ENCODE results near the gene ZPR1.
"Not testable (repeated sequence)": the region's sequence is repeated elsewhere in the genome, so short reads cannot be mapped to it uniquely, and the experiment has no call there.

Gene ZPR1, protein sequence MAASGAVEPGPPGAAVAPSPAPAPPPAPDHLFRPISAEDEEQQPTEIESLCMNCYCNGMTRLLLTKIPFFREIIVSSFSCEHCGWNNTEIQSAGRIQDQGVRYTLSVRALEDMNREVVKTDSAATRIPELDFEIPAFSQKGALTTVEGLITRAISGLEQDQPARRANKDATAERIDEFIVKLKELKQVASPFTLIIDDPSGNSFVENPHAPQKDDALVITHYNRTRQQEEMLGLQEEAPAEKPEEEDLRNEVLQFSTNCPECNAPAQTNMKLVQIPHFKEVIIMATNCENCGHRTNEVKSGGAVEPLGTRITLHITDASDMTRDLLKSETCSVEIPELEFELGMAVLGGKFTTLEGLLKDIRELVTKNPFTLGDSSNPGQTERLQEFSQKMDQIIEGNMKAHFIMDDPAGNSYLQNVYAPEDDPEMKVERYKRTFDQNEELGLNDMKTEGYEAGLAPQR

DNA sequence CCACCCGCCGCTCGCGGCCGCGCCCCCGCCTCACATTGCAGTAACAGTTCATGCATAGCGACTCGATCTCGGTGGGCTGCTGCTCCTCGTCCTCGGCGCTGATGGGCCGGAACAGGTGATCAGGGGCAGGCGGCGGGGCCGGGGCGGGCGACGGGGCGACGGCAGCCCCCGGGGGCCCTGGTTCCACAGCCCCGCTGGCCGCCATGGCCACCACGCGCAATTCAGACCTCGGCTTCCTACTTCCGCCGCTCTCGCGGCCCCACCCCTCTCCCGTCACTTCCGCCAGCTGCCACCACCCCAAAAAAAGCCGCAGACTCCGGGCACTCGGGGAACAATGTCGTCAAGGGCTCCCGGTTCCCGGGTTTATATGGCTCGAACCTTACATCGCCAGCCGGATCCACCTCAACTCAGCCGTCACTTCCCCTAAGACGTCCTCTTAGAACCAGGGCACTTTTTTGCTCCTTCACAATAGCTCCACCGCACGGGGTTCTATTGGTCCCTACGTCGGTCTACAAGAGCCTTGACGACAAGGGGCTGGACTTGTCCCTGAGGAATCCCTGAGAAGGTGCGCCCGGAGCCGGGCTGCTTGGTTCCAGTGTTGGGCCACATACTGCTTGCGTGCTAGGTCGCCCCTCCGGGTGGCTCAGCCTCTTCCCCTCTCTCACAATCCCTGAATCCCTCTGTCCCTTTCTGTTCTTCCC lies at the start of gene ZPR1:
Gene ZPR1, minus strand, starts transcription at position 238 of the 701 bp plus-strand sequence. Its CDS starts 33 bp downstream, at position 205.
- DNase-seq (ENCODE audit: low read depth): peak; percentile 58

DNA sequence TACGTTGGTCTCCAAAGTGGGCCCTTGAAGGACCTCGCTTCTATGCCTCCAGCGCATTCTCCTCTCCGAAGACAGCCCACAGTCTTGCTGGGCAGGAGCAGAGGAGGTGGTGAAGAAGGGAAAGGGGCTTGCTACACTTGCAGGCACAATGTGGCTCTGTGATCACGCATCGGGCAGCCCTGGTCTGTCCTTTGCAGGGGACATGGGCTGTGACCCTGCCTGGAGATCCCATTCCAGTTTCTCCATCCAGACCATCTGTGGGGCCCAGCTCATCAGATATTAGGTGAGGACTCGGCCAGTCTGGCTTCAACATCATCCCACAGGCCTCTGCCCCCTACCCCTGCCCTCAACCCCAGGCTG lies 48.8 kb upstream of the ZPR1 start:
- no peak for DNase-seq (ENCODE audit: low read depth)

DNA sequence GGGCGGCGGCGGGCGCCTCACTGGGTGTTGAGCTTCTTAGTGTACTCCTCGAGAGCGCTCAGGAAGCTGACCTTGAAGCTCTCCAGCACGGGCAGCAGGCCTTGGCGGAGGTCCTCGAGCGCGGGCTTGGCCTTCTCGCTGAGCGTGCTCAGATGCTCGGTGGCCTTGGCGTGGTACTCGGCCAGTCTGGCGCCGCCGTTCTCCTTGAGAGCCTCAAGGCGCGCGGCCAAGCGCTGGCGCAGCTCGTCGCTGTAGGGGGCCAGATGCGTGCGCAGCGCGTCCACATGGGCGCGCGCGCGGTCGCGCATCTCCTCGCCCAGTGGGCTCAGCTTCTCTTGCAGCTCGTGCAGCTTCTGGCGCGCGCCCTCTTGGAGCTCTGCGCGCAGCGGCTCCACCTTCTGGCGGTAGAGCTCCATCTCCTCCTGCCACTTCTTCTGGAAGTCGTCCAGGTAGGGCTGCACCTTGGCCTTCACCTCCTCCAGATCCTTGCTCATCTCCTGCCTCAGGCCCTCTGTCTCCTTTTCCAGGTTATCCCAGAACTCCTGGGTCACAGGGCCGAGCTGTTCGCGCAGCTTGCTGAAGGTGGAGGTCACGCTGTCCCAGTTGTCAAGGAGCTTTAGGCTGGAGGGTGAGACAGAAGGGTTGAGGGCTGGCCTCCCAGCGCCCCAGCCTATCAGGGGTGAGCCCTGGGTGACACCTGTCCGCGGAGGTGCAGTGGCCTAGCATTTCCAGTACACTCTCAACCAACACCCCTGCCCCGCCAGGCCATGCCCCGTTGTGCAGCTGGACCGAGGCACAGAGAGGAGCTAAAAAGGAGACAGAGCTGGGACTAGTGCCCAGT lies 48.2 kb upstream of the ZPR1 start:
- DNase-seq (ENCODE audit: low read depth): peak; percentile 96

DNA sequence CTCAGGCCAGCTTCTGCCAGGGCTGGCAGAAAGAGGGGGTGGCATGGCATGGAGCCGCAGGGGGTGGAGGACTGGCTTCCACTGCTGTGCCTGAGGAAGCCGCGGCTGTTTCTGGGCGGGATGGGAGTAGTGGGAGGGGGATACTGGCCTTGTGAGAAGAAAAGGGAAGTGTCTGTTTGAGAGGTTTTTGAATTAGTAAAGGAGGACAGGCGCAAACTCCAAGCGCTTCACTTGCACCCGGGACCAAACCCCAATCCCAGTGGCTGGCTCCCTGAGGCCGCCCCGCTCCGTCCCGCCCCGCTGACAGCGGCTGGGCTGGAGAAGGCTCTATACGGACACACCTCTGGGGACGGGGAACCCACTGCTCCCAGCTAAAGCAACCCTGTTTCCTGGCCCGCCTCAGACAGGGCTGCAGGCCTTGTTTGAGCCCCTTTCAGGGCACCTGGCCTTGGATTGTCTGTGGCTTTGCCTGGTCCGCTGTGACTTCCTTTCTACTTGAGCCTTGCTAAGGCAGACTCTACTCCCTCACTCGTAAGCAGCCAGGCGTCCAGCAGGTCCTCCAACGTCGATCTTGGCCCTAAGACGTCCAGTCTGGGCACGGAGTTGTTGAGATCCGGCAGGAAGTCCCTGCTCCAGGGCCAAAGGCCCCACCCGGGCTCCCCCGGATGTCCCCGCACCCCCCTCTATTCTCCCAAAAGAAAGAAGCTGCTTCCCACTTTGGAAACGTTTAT lies 47.4 kb upstream of the ZPR1 start:
- no peak for DNase-seq (ENCODE audit: low read depth)

DNA sequence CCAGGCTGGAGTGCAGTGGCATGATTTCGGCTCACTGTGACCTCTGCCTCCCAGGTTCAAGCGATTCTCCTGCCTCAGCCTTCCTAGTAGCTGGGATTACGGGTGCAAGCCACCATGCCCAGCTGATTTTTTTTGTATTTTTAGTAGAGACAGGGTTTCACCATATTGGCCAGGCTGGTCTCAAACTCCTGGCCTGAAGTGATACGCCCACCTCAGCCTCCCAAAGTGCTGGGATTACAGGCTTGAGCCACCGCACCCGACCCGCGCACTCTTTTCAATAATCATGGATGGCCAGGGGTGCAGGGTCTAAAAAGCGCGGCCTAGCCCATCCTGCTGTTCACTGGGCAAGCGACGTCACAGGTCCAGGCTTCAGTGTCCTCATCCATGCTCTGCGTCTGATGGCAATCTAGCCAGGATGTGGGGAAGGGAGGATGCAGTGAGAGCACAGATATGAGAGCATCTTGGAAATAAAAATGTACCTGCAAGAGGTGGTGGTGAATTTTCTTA lies 46.8 kb upstream of the ZPR1 start:
- not testable (repeated sequence) for DNase-seq (ENCODE audit: low read depth)

DNA sequence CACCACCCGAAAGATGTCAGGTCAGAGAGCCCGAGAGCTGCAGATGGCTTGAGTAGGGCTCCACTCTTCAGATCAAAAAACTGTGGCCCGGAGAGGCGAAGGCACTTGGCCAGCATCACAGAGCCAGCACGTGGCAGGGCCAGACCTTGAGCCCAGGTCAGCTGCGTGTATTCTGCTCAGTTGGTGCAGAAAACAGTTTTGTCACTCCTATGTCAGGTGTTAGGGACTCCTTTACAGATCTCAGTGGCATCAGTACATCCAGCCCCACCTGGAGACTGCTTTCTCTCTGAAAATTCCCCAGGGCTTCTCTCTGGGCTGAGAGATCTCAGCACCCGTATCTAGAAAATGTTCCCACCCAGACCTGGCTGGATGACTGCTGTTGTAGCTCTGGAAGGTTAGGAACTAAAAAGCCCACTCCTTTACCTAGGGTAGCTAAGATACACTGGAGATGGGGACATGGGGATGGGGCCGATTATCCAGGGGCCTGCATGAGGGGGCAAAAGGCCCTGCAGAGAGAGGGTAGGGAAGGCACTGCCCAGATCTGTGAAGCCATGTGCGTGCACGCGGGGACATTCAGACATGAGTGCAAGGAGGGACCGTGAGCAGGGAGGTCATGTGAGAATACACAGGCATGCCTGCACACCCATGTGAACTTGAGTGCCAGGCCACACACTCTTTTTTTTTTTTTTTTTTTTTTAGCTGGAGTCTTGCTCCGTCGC lies 46.2 kb upstream of the ZPR1 start:
- no peak for DNase-seq (ENCODE audit: low read depth)

DNA sequence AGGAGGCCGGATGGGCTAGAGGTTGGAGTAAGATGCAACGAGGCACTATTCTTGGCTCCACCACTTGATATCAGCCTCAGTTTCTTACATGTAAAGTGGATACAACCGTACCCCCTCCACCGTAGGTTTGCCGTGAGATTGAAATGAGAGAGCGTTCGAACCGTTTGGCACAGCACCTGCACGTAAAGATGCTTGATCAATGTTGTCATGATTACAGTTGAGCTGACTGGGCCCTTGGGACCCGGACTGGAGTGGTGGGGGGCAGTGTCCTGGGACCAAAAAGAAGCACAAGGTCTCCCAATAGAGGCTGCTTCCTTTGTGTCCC lies 45.6 kb upstream of the ZPR1 start:
- DNase-seq (ENCODE audit: low read depth): no peak

DNA sequence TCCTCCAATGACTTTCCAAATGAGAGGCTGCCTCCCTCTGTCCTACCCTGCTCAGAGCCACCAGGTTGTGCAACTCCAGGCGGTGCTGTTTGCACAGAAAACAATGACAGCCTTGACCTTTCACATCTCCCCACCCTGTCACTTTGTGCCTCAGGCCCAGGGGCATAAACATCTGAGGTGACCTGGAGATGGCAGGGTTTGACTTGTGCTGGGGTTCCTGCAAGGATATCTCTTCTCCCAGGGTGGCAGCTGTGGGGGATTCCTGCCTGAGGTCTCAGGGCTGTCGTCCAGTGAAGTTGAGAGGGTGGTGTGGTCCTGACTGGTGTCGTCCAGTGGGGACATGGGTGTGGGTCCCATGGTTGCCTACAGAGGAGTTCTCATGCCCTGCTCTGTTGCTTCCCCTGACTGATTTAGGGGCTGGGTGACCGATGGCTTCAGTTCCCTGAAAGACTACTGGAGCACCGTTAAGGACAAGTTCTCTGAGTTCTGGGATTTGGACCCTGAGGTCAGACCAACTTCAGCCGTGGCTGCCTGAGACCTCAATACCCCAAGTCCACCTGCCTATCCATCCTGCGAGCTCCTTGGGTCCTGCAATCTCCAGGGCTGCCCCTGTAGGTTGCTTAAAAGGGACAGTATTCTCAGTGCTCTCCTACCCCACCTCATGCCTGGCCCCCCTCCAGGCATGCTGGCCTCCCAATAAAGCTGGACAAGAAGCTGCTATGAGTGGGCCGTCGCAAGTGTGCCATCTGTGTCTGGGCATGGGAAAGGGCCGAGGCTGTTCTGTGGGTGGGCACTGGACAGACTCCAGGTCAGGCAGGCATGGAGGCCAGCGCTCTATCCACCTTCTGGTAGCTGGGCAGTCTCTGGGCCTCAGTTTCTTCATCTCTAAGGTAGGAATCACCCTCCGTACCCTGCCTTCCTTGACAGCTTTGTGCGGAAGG lies 44.8 kb upstream of the ZPR1 start:
- DNase-seq (ENCODE audit: low read depth): no peak

DNA sequence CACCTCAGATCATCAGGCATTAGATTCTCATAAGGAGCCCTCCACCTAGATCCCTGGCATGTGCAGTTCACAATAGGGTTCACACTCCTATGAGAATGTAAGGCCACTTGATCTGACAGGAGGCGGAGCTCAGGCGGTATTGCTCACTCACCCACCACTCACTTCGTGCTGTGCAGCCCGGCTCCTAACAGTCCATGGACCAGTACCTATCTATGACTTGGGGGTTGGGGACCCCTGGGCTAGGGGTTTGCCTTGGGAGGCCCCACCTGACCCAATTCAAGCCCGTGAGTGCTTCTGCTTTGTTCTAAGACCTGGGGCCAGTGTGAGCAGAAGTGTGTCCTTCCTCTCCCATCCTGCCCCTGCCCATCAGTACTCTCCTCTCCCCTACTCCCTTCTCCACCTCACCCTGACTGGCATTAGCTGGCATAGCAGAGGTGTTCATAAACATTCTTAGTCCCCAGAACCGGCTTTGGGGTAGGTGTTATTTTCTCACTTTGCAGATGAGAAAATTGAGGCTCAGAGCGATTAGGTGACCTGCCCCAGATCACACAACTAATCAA lies 44.0 kb upstream of the ZPR1 start:
- no peak for DNase-seq (ENCODE audit: low read depth)

DNA sequence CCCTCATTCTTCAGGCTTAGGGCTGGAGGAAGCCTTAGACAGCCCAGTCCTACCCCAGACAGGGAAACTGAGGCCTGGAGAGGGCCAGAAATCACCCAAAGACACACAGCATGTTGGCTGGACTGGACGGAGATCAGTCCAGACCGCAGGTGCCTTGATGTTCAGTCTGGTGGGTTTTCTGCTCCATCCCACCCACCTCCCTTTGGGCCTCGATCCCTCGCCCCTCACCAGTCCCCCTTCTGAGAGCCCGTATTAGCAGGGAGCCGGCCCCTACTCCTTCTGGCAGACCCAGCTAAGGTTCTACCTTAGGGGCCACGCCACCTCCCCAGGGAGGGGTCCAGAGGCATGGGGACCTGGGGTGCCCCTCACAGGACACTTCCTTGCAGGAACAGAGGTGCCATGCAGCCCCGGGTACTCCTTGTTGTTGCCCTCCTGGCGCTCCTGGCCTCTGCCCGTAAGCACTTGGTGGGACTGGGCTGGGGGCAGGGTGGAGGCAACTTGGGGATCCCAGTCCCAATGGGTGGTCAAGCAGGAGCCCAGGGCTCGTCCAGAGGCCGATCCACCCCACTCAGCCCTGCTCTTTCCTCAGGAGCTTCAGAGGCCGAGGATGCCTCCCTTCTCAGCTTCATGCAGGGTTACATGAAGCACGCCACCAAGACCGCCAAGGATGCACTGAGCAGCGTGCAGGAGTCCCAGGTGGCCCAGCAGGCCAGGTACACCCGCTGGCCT lies 42.5 kb upstream of the ZPR1 start:
- DNase-seq (ENCODE audit: low read depth): no peak

DNA sequence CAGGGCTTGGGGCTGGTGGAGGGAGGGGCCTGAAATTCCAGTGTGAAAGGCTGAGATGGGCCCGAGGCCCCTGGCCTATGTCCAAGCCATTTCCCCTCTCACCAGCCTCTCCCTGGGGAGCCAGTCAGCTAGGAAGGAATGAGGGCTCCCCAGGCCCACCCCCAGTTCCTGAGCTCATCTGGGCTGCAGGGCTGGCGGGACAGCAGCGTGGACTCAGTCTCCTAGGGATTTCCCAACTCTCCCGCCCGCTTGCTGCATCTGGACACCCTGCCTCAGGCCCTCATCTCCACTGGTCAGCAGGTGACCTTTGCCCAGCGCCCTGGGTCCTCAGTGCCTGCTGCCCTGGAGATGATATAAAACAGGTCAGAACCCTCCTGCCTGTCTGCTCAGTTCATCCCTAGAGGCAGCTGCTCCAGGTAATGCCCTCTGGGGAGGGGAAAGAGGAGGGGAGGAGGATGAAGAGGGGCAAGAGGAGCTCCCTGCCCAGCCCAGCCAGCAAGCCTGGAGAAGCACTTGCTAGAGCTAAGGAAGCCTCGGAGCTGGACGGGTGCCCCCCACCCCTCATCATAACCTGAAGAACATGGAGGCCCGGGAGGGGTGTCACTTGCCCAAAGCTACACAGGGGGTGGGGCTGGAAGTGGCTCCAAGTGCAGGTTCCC lies 41.8 kb upstream of the ZPR1 start, which contains the start of gene APOC3:
Gene APOC3, plus strand, starts transcription at position 383 of the 659 bp plus-strand sequence. CDS start 676 bp downstream, outside the sequence.
- DNase-seq (ENCODE audit: low read depth): peak; percentile 33

DNA sequence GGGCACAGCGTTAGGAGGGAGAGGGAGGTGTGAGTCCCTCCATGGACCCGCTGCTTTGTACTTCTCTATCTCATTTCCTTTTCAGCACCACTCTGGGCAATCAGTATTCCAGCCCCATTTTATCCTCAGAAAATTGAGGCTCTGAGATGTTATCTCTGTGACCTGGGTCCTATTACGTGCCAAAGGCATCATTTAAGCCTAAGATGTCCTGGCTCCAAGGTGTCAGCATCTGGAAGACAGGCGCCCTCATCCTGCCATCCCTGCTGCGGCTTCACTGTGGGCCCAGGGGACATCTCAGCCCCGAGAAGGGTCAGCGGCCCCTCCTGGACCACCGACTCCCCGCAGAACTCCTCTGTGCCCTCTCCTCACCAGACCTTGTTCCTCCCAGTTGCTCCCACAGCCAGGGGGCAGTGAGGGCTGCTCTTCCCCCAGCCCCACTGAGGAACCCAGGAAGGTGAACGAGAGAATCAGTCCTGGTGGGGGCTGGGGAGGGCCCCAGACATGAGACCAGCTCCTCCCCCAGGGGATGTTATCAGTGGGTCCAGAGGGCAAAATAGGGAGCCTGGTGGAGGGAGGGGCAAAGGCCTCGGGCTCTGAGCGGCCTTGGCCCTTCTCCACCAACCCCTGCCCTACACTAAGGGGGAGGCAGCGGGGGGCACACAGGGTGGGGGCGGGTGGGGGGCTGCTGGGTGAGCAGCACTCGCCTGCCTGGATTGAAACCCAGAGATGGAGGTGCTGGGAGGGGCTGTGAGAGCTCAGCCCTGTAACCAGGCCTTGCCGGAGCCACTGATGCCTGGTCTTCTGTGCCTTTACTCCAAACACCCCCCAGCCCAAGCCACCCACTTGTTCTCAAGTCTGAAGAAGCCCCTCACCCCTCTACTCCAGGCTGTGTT lies 41.1 kb upstream of the ZPR1 start:
- no peak for DNase-seq (ENCODE audit: low read depth)

DNA sequence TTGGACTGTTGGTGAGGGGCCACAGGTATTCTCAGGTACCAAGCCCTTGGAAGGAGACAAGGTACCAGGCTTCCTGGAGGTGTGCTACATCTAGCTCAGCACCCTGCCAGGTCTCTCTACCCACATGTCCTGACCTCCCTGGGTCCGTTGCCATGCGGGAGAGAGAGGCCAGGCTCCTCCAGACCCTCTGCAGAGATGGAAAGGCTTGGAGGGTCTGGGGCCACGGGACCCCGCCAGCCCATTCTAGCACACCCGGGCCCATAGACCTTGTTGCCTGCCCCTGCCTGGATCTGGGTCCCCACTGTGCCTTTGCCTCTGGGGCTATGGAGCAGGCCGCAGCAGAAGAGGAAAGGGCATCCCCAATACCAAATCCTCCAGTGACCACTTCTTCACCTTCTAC lies 39.6 kb upstream of the ZPR1 start:
- no peak for DNase-seq (ENCODE audit: low read depth)

DNA sequence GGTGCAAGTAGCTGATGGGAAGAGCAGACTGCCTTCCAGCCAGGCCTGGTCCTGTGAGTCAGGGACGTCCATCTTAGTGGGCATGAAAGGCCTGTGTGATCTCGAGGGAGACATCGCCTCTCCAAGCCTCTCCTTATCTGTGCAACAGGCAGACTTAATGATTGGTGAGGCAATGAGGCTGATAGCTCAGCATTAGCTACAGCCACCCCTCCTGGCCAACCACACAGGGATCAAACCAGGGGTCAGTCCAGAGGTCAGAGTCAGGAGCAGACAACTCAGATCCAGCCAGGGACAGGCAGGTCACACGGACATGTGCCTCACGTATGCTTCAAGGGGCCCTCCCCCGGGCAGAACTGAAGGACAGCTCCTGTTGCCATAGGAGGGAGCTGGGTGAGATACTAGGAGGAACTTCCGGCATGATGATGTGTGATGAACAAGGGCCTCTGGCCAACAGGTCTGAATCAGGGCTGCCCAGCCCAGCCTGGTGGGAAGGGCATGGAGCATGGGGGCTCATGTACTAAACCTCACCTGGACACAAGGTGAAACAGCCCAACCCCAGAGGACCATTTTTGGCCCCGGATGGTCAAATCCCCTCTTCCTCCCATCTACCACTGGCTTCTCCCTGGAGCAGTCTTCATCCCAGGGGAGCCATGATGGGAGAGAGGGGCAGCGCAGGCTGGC lies 39.1 kb upstream of the ZPR1 start:
- DNase-seq (ENCODE audit: low read depth): no peak

DNA sequence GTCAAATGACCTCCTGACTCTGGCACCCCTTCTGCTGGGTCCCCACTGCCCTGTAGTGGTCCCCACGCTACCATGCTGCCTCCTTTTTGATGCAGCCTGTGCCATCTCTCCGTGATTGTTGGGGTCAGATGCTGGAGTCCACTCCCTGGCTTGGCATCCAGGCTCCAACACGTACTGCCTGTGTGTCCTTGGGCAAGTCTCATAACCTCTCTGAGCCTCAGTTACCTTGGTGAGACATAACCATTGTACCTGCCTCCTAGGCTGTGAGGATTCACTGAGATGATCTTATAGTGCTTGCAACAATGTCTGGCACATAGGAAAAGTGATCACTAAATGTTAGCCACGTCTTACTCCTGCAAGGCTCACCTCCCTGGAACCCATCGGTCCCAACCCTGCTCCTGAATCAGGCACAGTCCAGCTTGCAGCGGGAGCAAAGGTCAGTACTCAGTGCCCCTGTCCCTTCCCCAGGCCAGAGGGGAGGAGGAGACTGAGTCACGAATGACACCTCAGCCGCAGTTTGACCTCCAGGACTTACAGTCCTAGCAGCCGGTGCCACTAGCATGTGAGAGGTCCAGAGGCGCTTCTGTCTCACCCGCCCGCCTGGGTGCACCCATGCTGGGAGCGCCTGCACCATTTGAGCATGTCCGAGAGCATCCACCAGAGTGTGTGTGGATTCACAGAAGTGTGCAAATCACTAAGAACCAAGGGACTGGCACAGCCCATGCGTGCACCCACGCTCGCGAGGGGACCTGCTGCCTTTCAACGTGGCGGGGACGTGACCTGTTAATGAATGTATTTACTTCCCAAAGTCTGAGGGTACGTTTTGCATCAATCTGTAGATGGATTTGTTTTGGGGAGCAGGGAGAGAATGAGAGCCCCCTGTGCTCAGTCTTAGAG lies 38.3 kb upstream of the ZPR1 start:
- DNase-seq (ENCODE audit: low read depth): no peak

DNA sequence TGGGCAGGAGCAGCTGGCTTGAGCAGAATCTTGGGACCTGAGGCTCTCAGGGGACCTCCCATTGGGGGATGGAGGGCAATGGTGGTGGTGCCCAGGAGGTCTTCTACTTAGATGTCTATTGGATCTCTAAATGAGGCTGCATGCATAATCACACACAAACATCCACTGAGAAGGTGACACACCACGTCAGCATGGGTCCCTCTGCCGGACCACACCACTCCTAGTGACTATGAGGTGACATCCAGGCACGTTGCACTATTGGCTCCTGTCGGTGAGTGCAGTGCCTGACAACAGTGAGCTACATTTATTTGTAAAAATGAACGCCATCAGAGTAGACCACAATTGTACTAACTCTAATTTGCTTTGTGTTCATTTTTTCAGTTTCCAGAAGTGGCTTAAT lies 37.6 kb upstream of the ZPR1 start:
- DNase-seq (ENCODE audit: low read depth): no peak

Data from iris pigment epithelial cell (primary cell).